HEK293T (cell line): ENCODE measurements around the gene COA3.

Experiments
- CTCF ChIA-PET: fragments of 350-600 bp; formaldehyde crosslinking; extraction: SDS; loops from one replicate; lab custom pipeline; 2021; ENCODE audit warnings: antibody characterized with exemption, inconsistent platforms; lab: Yijun Ruan, JAX
- POLR2A ChIA-PET: fragments of 350-600 bp; formaldehyde crosslinking; extraction: SDS; loops from one replicate; lab custom pipeline; 2020; ENCODE audit warnings: antibody characterized with exemption, inconsistent platforms; lab: Yijun Ruan, JAX
- DNase-seq: peaks from one replicate; pipeline ENCODE4 v3.0.0; 2012; ENCODE audit warnings: mixed read lengths; ENCODE audit errors: extremely low spot score
- ARNT ChIP-seq: fragments of 450-650 bp; IDR thresholded peaks from 2 replicates; pipeline ENCODE4 v1.6.1; 2017; ENCODE audit warnings: mild to moderate bottlenecking
- BHLHE40 ChIP-seq: fragments of 450-650 bp; IDR thresholded peaks from 2 replicates; pipeline ENCODE4 v1.6.1; 2016; ENCODE audit warnings: mild to moderate bottlenecking, moderate library complexity, borderline replicate concordance
- CTBP1 ChIP-seq: fragments of 450-650 bp; IDR thresholded peaks from 2 replicates; pipeline ENCODE4 v1.6.1; 2016; ENCODE audit warnings: borderline replicate concordance
- ELF4 ChIP-seq: fragments of 450-650 bp; IDR thresholded peaks from 2 replicates; pipeline ENCODE4 v1.6.1; 2017; ENCODE audit warnings: antibody characterized with exemption
- FOXA1 ChIP-seq: fragments of 450-650 bp; IDR thresholded peaks from 2 replicates; pipeline ENCODE4 v1.6.1; 2016; ENCODE audit warnings: mild to moderate bottlenecking
- FOXK2 ChIP-seq: fragments of 450-650 bp; IDR thresholded peaks from 2 replicates; pipeline ENCODE4 v1.6.1; 2016; ENCODE audit warnings: mild to moderate bottlenecking
- FOXM1 ChIP-seq: fragments of 450-650 bp; IDR thresholded peaks from 2 replicates; pipeline ENCODE4 v1.6.1; 2017; ENCODE audit warnings: mild to moderate bottlenecking, borderline replicate concordance
- HDGF ChIP-seq: fragments of 450-650 bp; IDR thresholded peaks from 2 replicates; pipeline ENCODE4 v1.6.1; 2017; ENCODE audit warnings: antibody characterized with exemption, borderline replicate concordance
- L3MBTL2 ChIP-seq: fragments of 450-650 bp; conservative IDR thresholded peaks from 2 replicates; pipeline ENCODE4 v1.6.1; 2016; ENCODE audit warnings: mild to moderate bottlenecking
- LEF1 ChIP-seq: fragments of 450-650 bp; IDR thresholded peaks from 2 replicates; pipeline ENCODE4 v1.6.1; 2017; ENCODE audit warnings: mild to moderate bottlenecking, borderline replicate concordance
- NFRKB ChIP-seq: fragments of 450-650 bp; IDR thresholded peaks from 2 replicates; pipeline ENCODE4 v1.6.1; 2016; ENCODE audit warnings: mild to moderate bottlenecking, moderate library complexity
- PKNOX1 ChIP-seq: fragments of 450-650 bp; IDR thresholded peaks from 2 replicates; pipeline ENCODE4 v1.6.1; 2016
- SP1 ChIP-seq: fragments of 450-650 bp; IDR thresholded peaks from 2 replicates; pipeline ENCODE4 v1.6.1; 2017
- SUZ12 ChIP-seq: fragments of 450-650 bp; IDR thresholded peaks from 2 replicates; pipeline ENCODE4 v1.6.1; 2016; ENCODE audit warnings: mild to moderate bottlenecking
- TARDBP ChIP-seq: fragments of 450-650 bp; IDR thresholded peaks from 2 replicates; pipeline ENCODE4 v1.6.1; 2016
- ZNF384 ChIP-seq: fragments of 450-650 bp; IDR thresholded peaks from 2 replicates; pipeline ENCODE4 v1.6.1; 2016

The COA3 gene

GRCh38 chr17:42835732-42836131 is 37.2 kb upstream of the COA3 start:
- ChIA-PET POLR2A (interaction anchor here (4.4 kb wide), 1 partner anchor 12 kb away, joined by 45 read pairs; the partner anchor contains the start of gene BECN1), CTCF (no interaction called here)
- DNase-seq: no peak
- TF ChIP-seq ZNF384: no peak
- no peak for TF ChIP-seq FOXK2
- TF ChIP-seq NFRKB: no peak
- no peak for TF ChIP-seq SP1
- TF ChIP-seq ELF4: no peak
- no peak for TF ChIP-seq ARNT
- no peak for TF ChIP-seq BHLHE40
- no peak for TF ChIP-seq FOXA1
- TF ChIP-seq TARDBP: no peak
- TF ChIP-seq HDGF: no peak
- TF ChIP-seq PKNOX1: no peak
- no peak for TF ChIP-seq FOXM1
- no peak for TF ChIP-seq L3MBTL2
- TF ChIP-seq LEF1: no peak
- TF ChIP-seq CTBP1: no peak

- DNase-seq: no peak
- CTCF ChIA-PET: interaction anchor here (0.6 to 2.2 kb wide), 4 partner anchors 9 to 255 kb away, joined by 4 to 12 read pairs (median 8); partner anchors contain the start of gene BECN1
- POLR2A ChIA-PET: interaction anchor here (0.6 to 4.4 kb wide), 20 partner anchors 8 to 291 kb away, joined by 3 to 45 read pairs (median 4); partner anchors contain the start of genes AOC2, BECN1, BRCA1 and COA3
Measured at GRCh38 chr17:42833767-42834422, 35.4 kb upstream of the COA3 start.

GRCh38 chr17:42832934-42833766 is 34.6 kb upstream of the COA3 start, which contains the start of gene PSME3:
PSME3 (plus strand) TSS chr17:42833397; CDS start chr17:42833632, 235 bp downstream.
- no peak for TF ChIP-seq TARDBP
- peak; percentile 67 for TF ChIP-seq BHLHE40
- peak; percentile 98 for TF ChIP-seq L3MBTL2
- peak; percentile 79 for TF ChIP-seq ELF4
- peak; percentile 93 for DNase-seq
- ChIA-PET POLR2A (interaction anchor here (0.6 to 4.4 kb wide), 19 partner anchors 9 to 292 kb away, joined by 3 to 45 read pairs (median 4); partner anchors contain the start of genes AOC2, BECN1, BRCA1 and COA3), CTCF (interaction anchor here (0.9 to 2.2 kb wide), 3 partner anchors 9 to 255 kb away, joined by 4 to 12 read pairs (median 5); partner anchors contain the start of gene BECN1)

More at GRCh38 chr17:42833767-42834422, 35.4 kb upstream of the COA3 start:
- no peak for TF ChIP-seq PKNOX1
- TF ChIP-seq FOXK2: no peak
- TF ChIP-seq TARDBP: no peak
- TF ChIP-seq CTBP1: no peak
- no peak for TF ChIP-seq BHLHE40
- no peak for TF ChIP-seq FOXM1
- no peak for TF ChIP-seq SUZ12
- no peak for TF ChIP-seq SP1
- no peak for TF ChIP-seq HDGF
- TF ChIP-seq ARNT: no peak
- no peak for TF ChIP-seq ELF4
- no peak for TF ChIP-seq NFRKB
- no peak for TF ChIP-seq FOXA1
- no peak for TF ChIP-seq L3MBTL2
- no peak for TF ChIP-seq LEF1
- TF ChIP-seq ZNF384: no peak

GRCh38 chr17:42832213-42832933 is 33.9 kb upstream of the COA3 start:
- TF ChIP-seq L3MBTL2 (no peak), SUZ12 (no peak), PKNOX1 (no peak), NFRKB (no peak)
- POLR2A ChIA-PET: interaction anchor here (0.6 to 4.4 kb wide), 9 partner anchors 9 to 245 kb away, joined by 3 to 45 read pairs (median 6); partner anchors contain the start of genes AOC2, BECN1, RPL27 and VPS25
- CTCF ChIA-PET: no interaction called here
- no peak for DNase-seq

- TF ChIP-seq ARNT: no peak
- TF ChIP-seq L3MBTL2: no peak
- TF ChIP-seq ZNF384: no peak
- no peak for TF ChIP-seq NFRKB
- no peak for TF ChIP-seq BHLHE40
- no peak for TF ChIP-seq TARDBP
- no peak for TF ChIP-seq HDGF
- no peak for TF ChIP-seq LEF1
- no peak for TF ChIP-seq FOXK2
- TF ChIP-seq ELF4: no peak
- TF ChIP-seq SP1: no peak
- TF ChIP-seq FOXA1: no peak
- no peak for TF ChIP-seq SUZ12
- no peak for TF ChIP-seq FOXM1
- no peak for TF ChIP-seq PKNOX1
- TF ChIP-seq CTBP1: no peak
- DNase-seq: no peak
- POLR2A ChIA-PET: no interaction called here
- CTCF ChIA-PET: no interaction called here
Measured at GRCh38 chr17:42830971-42831370, 32.5 kb upstream of the COA3 start.
